Endodermal cell (in vitro differentiated cells): ENCODE measurements around the gene FRMD3. TPM values are rescaled to one million over a fixed set of nuclear protein-coding genes. Genes with fewer than 3 reads are reported as not detected.
A peak's percentile ranks its signal among the peaks of the same experiment; 100 is the strongest.

Experiments
- DNase-seq: peaks from one replicate; pipeline ENCODE4 v3.0.0-alpha.2; 2017
- H3K27ac ChIP-seq: 2 replicates; pipeline ENCODE4 v1.5.1; 2013; ENCODE audit warnings: mild to moderate bottlenecking, low read depth, low read length, moderate library complexity
- H3K27me3 ChIP-seq: 2 replicates; pipeline ENCODE4 v1.6.1; 2013; ENCODE audit warnings: mild to moderate bottlenecking, low read length, moderate library complexity; ENCODE audit not compliant: insufficient read depth, control insufficient read depth, poor library complexity, severe bottlenecking
- H3K36me3 ChIP-seq: 2 replicates; pipeline ENCODE4 v1.7.0; 2013; ENCODE audit warnings: mild to moderate bottlenecking, low read length, moderate library complexity; ENCODE audit not compliant: control insufficient read depth, insufficient read depth
- H3K4me1 ChIP-seq: one replicate; pipeline ENCODE4 v1.7.0; 2013; ENCODE audit warnings: low read length; ENCODE audit not compliant: control insufficient read depth, insufficient read depth
- H3K4me3 ChIP-seq: 2 replicates; pipeline ENCODE4 v1.5.1; 2013; ENCODE audit warnings: mild to moderate bottlenecking, low read length, moderate library complexity
- H3K9ac ChIP-seq: 2 replicates; pipeline ENCODE4 v1.6.1; 2013; ENCODE audit warnings: mild to moderate bottlenecking, low read length, moderate library complexity; ENCODE audit not compliant: poor library complexity, severe bottlenecking; ENCODE audit errors: extremely low read depth
- H3K9me3 ChIP-seq: 2 replicates; pipeline ENCODE4 v1.6.1; 2013; ENCODE audit warnings: mild to moderate bottlenecking, low read length, moderate library complexity; ENCODE audit not compliant: control insufficient read depth
- H3K27ac Mint-ChIP-seq: 2 replicates; pipeline ENCODE4 v1.8.0; 2020; ENCODE audit warnings: mixed read lengths
- H3K27me3 Mint-ChIP-seq: 2 replicates; pipeline ENCODE4 v1.8.0; 2021; ENCODE audit warnings: mild to moderate bottlenecking, mixed read lengths; ENCODE audit not compliant: insufficient read depth
- H3K36me3 Mint-ChIP-seq: 2 replicates; pipeline ENCODE4 v1.8.0; 2020; ENCODE audit warnings: low read depth, mixed read lengths
- H3K4me1 Mint-ChIP-seq: 2 replicates; pipeline ENCODE4 v1.8.0; 2020; ENCODE audit warnings: mixed read lengths
- H3K4me3 Mint-ChIP-seq: 2 replicates; pipeline ENCODE4 v1.8.0; 2020; ENCODE audit warnings: mild to moderate bottlenecking, moderate library complexity, mixed read lengths
- H3K9me3 Mint-ChIP-seq: 2 replicates; pipeline ENCODE4 v1.8.0; 2020; ENCODE audit warnings: mild to moderate bottlenecking, mixed read lengths
- CTCF ChIP-seq: fragments of 200-600 bp; sonication (generic); conservative IDR thresholded peaks from 2 replicates; pipeline ENCODE4 v1.5.0; 2021; ENCODE audit warnings: antibody characterized with exemption, mild to moderate bottlenecking
- WGBS, 2 experiments: methylation state at CpG; one replicate each; pipeline versions ENCODE4 v1.1.5 to v1.1.7; 2013; ENCODE audit warnings: missing lambda C conversion rate in 2 of 2, mixed read lengths in 1 of 2; ENCODE audit not compliant: insufficient coverage in 1 of 2, insufficient read length in 1 of 2; 5-methylcytosine and 5-hydroxymethylcytosine counted together
- total RNA-seq, 2 donors: library from RNA; stranded (reverse); fragmentation: NEBNext Ultra II Directional in 1 of 2; extraction: Animal tissue kit (Norgen Biotek cat#: 25700) in 1 of 2; gene quantifications; 2 replicates in 1 of 2; 3 replicates in 1 of 2; pipeline ENCODE4 v1.2.1, GENCODE V29; 2021

Gene FRMD3
- total RNA-seq, 2 donors from 2014 or later, result 0.13 to 0.35 TPM

GRCh38 chr9:83406921-83407320, 131.3 kb downstream of the FRMD3 start:
- Mint-ChIP-seq H3K36me3 (no peaks in the 10 kb centered on the region), H3K4me3 (no peak overlapping the region), H3K9me3 (no peaks in the 10 kb centered on the region), H3K27me3 (peaks cover 2% of the 10 kb centered on the region), H3K27ac (no peak overlapping the region), H3K4me1 (no peaks in the 10 kb centered on the region)
- Histone ChIP-seq H3K27me3 (no peaks in the 10 kb centered on the region), H3K27ac (no peak overlapping the region), H3K4me1 (no peaks in the 10 kb centered on the region), H3K9ac (no peak overlapping the region), H3K36me3 (no peaks in the 10 kb centered on the region), H3K9me3 (peaks cover 6% of the 10 kb centered on the region), H3K4me3 (no peak overlapping the region)
- WGBS, 2 experiments, result 92 to 96% methylated on average over 3 of the region's 3 CpGs
- DNase-seq, result no peak
- TF ChIP-seq CTCF, result no peak

GRCh38 chr9:83405759-83406158, 132.4 kb downstream of the FRMD3 start:
- H3K9me3 Mint-ChIP-seq, result peaks cover 8% of the 10 kb centered on the region
- H3K4me1 ChIP-seq, result no peaks in the 10 kb centered on the region
- H3K4me3 ChIP-seq, result no peak overlapping the region
- TF ChIP-seq CTCF, result peak; percentile 59
- no peaks in the 10 kb centered on the region for H3K36me3 Mint-ChIP-seq
- H3K9me3 ChIP-seq, result peaks cover 15% of the 10 kb centered on the region
- no peak overlapping the region for H3K27ac ChIP-seq
- H3K4me1 Mint-ChIP-seq, result no peaks in the 10 kb centered on the region
- no peak overlapping the region for H3K27ac Mint-ChIP-seq
- H3K27me3 Mint-ChIP-seq, result peaks cover 3% of the 10 kb centered on the region
- no peaks in the 10 kb centered on the region for H3K36me3 ChIP-seq
- H3K4me3 Mint-ChIP-seq, result no peak overlapping the region
- WGBS, 2 experiments, result 89 to 92% methylated on average over 3 to 4 of the region's 4 CpGs
- DNase-seq, result no peak
- no peak overlapping the region for H3K9ac ChIP-seq
- no peaks in the 10 kb centered on the region for H3K27me3 ChIP-seq

GRCh38 chr9:83403527-83404238, 134.5 kb downstream of the FRMD3 start:
- no peaks in the 10 kb centered on the region for H3K36me3 Mint-ChIP-seq
- Histone ChIP-seq H3K36me3 (no peaks in the 10 kb centered on the region), H3K9me3 (peaks cover 21% of the 10 kb centered on the region), H3K4me1 (no peaks in the 10 kb centered on the region), H3K27ac (no peak overlapping the region), H3K27me3 (no peaks in the 10 kb centered on the region), H3K9ac (no peak overlapping the region), H3K4me3 (no peak overlapping the region)
- DNase-seq, result peak; percentile 63
- no peak for TF ChIP-seq CTCF
- peaks cover 7% of the 10 kb centered on the region for H3K27me3 Mint-ChIP-seq
- WGBS, 2 experiments, result 79 to 91% methylated on average over 3 to 10 of the region's 10 CpGs
- peaks cover 11% of the 10 kb centered on the region for H3K9me3 Mint-ChIP-seq
- H3K27ac Mint-ChIP-seq, result peak overlapping the region; percentile 6
- H3K4me3 Mint-ChIP-seq, result no peak overlapping the region
- H3K4me1 Mint-ChIP-seq, result no peaks in the 10 kb centered on the region
